ENCODE data around the gene CAMK2A.

DNA sequence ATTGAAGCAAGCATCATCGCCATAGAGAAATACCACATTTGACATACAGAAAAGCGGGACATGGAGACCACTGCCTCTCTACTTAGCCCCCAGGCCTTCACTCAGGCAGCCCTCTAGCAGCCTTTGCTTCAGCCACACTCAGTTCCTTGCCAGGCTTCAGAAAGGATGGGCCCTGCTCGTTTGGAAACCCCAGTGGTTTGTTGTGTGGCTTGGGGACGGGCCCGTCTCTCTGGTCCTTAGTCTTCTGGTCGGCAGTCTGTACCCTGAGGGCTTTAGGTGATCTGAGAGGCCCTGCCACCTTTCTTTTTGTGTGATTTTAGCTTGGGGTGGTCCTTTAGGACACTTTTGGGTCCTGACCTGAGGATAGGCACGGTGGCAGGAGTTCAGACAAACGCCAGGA lies 34.2 kb upstream of the CAMK2A start:
- TF ChIP-seq, protein P1, sequence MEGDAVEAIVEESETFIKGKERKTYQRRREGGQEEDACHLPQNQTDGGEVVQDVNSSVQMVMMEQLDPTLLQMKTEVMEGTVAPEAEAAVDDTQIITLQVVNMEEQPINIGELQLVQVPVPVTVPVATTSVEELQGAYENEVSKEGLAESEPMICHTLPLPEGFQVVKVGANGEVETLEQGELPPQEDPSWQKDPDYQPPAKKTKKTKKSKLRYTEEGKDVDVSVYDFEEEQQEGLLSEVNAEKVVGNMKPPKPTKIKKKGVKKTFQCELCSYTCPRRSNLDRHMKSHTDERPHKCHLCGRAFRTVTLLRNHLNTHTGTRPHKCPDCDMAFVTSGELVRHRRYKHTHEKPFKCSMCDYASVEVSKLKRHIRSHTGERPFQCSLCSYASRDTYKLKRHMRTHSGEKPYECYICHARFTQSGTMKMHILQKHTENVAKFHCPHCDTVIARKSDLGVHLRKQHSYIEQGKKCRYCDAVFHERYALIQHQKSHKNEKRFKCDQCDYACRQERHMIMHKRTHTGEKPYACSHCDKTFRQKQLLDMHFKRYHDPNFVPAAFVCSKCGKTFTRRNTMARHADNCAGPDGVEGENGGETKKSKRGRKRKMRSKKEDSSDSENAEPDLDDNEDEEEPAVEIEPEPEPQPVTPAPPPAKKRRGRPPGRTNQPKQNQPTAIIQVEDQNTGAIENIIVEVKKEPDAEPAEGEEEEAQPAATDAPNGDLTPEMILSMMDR (conservative IDR thresholded peaks at IDR 0.05 in 1 of 2, IDR thresholded peaks at IDR 0.05 in 1 of 2; ENCODE audit: low read depth in 1 of 2, low read length in 2 of 2), result no peak
- no peak for TF ChIP-seq EZH2 (IDR thresholded peaks at IDR 0.05; ENCODE audit: low read length, missing control alignments)

Data from fibroblast of lung (primary cell).